ENCODE results near the gene SLC39A3. TPM values are rescaled to one million over a fixed set of nuclear protein-coding genes. Genes with fewer than 3 reads are reported as not detected.

SLC39A3 gene
- total RNA-seq, 1 donor from 2014 or later, result 33.1 TPM

DNA sequence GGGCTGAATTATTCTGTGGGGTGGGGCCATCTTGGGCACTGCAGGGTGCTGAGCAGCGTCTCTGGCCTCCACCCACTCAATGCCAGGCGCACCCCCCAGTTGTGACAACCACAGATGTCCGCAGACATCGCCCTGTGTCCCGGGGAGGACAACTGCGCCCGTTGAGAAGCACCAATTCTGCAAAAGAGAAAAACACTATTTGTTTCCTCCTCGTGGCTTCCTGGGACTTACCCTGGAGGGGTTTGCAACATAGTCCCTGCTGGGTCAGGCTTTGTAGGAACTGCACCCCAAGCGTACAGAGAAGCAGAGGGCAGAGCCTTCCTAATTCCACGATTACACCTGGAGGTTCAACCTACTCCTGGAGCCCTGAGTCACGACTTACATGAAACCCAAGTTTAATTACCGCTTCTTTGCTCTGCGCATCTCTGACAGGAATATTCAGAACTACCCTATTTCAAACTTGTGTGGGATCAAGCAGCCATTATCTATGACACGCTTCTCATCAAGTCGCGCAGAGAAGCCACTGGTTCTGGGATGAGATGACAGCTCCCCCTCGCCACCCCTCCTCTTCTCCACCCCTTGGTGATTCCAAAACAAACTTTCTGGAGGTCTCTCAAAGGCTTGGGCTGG, 11.1 kb upstream of the SLC39A3 start:
- Mint-ChIP-seq H3K4me1 (ENCODE audit: unreplicated experiment) (no peaks in the 10 kb centered on the region), H3K27ac (no peak overlapping the region), H3K27me3 (no peaks in the 10 kb centered on the region), H3K4me3 (no peak overlapping the region), H3K36me3 (peaks cover 3% of the 10 kb centered on the region), H3K9me3 (no peaks in the 10 kb centered on the region)
- no peak for DNase-seq (ENCODE audit: extremely low spot score, unreplicated experiment)
- TF ChIP-seq, protein P1, sequence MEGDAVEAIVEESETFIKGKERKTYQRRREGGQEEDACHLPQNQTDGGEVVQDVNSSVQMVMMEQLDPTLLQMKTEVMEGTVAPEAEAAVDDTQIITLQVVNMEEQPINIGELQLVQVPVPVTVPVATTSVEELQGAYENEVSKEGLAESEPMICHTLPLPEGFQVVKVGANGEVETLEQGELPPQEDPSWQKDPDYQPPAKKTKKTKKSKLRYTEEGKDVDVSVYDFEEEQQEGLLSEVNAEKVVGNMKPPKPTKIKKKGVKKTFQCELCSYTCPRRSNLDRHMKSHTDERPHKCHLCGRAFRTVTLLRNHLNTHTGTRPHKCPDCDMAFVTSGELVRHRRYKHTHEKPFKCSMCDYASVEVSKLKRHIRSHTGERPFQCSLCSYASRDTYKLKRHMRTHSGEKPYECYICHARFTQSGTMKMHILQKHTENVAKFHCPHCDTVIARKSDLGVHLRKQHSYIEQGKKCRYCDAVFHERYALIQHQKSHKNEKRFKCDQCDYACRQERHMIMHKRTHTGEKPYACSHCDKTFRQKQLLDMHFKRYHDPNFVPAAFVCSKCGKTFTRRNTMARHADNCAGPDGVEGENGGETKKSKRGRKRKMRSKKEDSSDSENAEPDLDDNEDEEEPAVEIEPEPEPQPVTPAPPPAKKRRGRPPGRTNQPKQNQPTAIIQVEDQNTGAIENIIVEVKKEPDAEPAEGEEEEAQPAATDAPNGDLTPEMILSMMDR (conservative IDR thresholded peaks at IDR 0.05), result no peak

- Mint-ChIP-seq H3K9me3 (no peaks in the 10 kb centered on the region), H3K27ac (no peak overlapping the region)
Observed at GRCh38 chr19:2747349-2747748, 7.5 kb upstream of the SLC39A3 start.

GRCh38 chr19:2744113-2744512, 4.3 kb upstream of the SLC39A3 start:
- peaks cover 24% of the 10 kb centered on the region for H3K27me3 Mint-ChIP-seq
- H3K9me3 Mint-ChIP-seq, result no peaks in the 10 kb centered on the region
- H3K36me3 Mint-ChIP-seq, result no peaks in the 10 kb centered on the region
- DNase-seq (ENCODE audit: extremely low spot score, unreplicated experiment), result no peak
- TF ChIP-seq, protein P1 (conservative IDR thresholded peaks at IDR 0.05), result no peak
- H3K4me1 Mint-ChIP-seq (ENCODE audit: unreplicated experiment), result peaks cover 7% of the 10 kb centered on the region
- no peak overlapping the region for H3K27ac Mint-ChIP-seq
- no peak overlapping the region for H3K4me3 Mint-ChIP-seq

More at GRCh38 chr19:2747349-2747748, 7.5 kb upstream of the SLC39A3 start:
- H3K27me3 Mint-ChIP-seq, result peaks cover 20% of the 10 kb centered on the region
- no peaks in the 10 kb centered on the region for H3K4me1 Mint-ChIP-seq (ENCODE audit: unreplicated experiment)
- no peaks in the 10 kb centered on the region for H3K36me3 Mint-ChIP-seq
- no peak overlapping the region for H3K4me3 Mint-ChIP-seq
- no peak for DNase-seq (ENCODE audit: extremely low spot score, unreplicated experiment)
- TF ChIP-seq, protein P1 (conservative IDR thresholded peaks at IDR 0.05), result no peak

- Mint-ChIP-seq H3K4me3 (no peak overlapping the region), H3K4me1 (ENCODE audit: unreplicated experiment) (peaks cover 9% of the 10 kb centered on the region), H3K9me3 (no peaks in the 10 kb centered on the region), H3K27me3 (peaks cover 24% of the 10 kb centered on the region), H3K27ac (no peak overlapping the region), H3K36me3 (no peaks in the 10 kb centered on the region)
- TF ChIP-seq, protein P1 (conservative IDR thresholded peaks at IDR 0.05), result no peak
- no peak for DNase-seq (ENCODE audit: extremely low spot score, unreplicated experiment)
Observed at GRCh38 chr19:2743099-2743498, 3.3 kb upstream of the SLC39A3 start.

DNA sequence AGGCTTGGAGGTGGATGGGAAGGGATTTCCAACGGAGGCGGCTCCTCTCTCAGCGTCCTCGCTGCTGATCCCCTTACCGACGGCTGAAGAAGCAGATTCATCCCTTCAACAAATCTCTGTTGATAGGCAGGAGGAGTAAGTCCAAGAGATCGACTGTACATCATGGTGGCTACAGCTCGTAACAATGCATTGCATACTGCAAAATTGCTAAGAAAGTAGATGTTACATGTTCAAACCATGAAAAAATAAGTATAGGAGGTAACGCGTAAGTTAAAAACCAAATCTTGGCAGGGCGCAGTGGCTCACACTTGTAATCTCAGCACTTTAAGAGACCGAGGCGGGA, 468 bp upstream of the SLC39A3 start:
- Mint-ChIP-seq H3K27me3 (peaks cover 20% of the 10 kb centered on the region), H3K27ac (no peak overlapping the region), H3K9me3 (no peaks in the 10 kb centered on the region), H3K4me1 (ENCODE audit: unreplicated experiment) (peaks cover 9% of the 10 kb centered on the region), H3K4me3 (peak overlapping the region; percentile 86), H3K36me3 (peaks cover 5% of the 10 kb centered on the region)
- DNase-seq (ENCODE audit: extremely low spot score, unreplicated experiment), result no peak
- TF ChIP-seq, protein P1 (conservative IDR thresholded peaks at IDR 0.05), result no peak

All from type B pancreatic cell (in vitro differentiated cells).